HuH-7.5 (cell line): ENCODE measurements around the gene DCBLD1.

Experiments
- DNase-seq: peaks from one replicate; pipeline ENCODE4 v3.0.0; 2011; ENCODE audit warnings: low spot score

The DCBLD1 gene

GRCh38 chr6:117531346-117531745 lies 48.9 kb downstream of the DCBLD1 start:
- DNase-seq, result no peak

GRCh38 chr6:117531809-117532725 lies 49.6 kb downstream of the DCBLD1 start:
- DNase-seq, result no peak

- no peak for DNase-seq
Measured at GRCh38 chr6:117533775-117534174, 51.3 kb downstream of the DCBLD1 start.

GRCh38 chr6:117534974-117535373 lies 52.5 kb downstream of the DCBLD1 start:
- no peak for DNase-seq

GRCh38 chr6:117536317-117536716 lies 53.8 kb downstream of the DCBLD1 start:
- DNase-seq, result no peak

GRCh38 chr6:117538615-117539014 lies 56.1 kb downstream of the DCBLD1 start:
- DNase-seq, result no peak

GRCh38 chr6:117540670-117541069 lies 58.2 kb downstream of the DCBLD1 start:
- no peak for DNase-seq

GRCh38 chr6:117542493-117542892 lies 60.0 kb downstream of the DCBLD1 start:
- DNase-seq, result no peak

- no peak for DNase-seq
Measured at GRCh38 chr6:117544716-117545115, 62.2 kb downstream of the DCBLD1 start.

- DNase-seq, result no peak
Measured at GRCh38 chr6:117545161-117545595, 62.7 kb downstream of the DCBLD1 start.

GRCh38 chr6:117546674-117547073 lies 64.2 kb downstream of the DCBLD1 start:
- DNase-seq, result no peak

GRCh38 chr6:117547688-117548621 lies 65.5 kb downstream of the DCBLD1 start:
- DNase-seq, result no peak

- no peak for DNase-seq
Measured at GRCh38 chr6:117548797-117549301, 66.4 kb downstream of the DCBLD1 start.

- no peak for DNase-seq
Measured at GRCh38 chr6:117549611-117550010, 67.1 kb downstream of the DCBLD1 start.

GRCh38 chr6:117550078-117550600 lies 67.7 kb downstream of the DCBLD1 start:
- DNase-seq, result no peak

GRCh38 chr6:117550618-117551242 lies 68.3 kb downstream of the DCBLD1 start:
- DNase-seq, result no peak

- no peak for DNase-seq
Measured at GRCh38 chr6:117552618-117553017, 70.1 kb downstream of the DCBLD1 start.

- DNase-seq, result no peak
Measured at GRCh38 chr6:117553142-117553541, 70.7 kb downstream of the DCBLD1 start.

- DNase-seq, result no peak
Measured at GRCh38 chr6:117555262-117555849, 72.9 kb downstream of the DCBLD1 start.

- DNase-seq, result no peak
Measured at GRCh38 chr6:117555882-117556498, 73.5 kb downstream of the DCBLD1 start.

GRCh38 chr6:117557951-117558350 lies 75.5 kb downstream of the DCBLD1 start:
- no peak for DNase-seq
